AG04449 (cell line): ENCODE results near the gene NAP1L4.

Experiments used
- CTCF ChIA-PET: fragments of 350-600 bp; formaldehyde crosslinking; extraction: SDS; loops from one replicate; lab custom pipeline; 2021; ENCODE audit warnings: antibody characterized with exemption; lab: Yijun Ruan, JAX
- POLR2A ChIA-PET: fragments of 400-600, 350-600 bp; formaldehyde crosslinking; extraction: SDS; loops from one replicate; lab custom pipeline; 2020; ENCODE audit warnings: antibody characterized with exemption, inconsistent platforms; lab: Yijun Ruan, JAX
- DNase-seq: peaks from one replicate; pipeline ENCODE4 v3.0.0-alpha.2; 2010; ENCODE audit warnings: low read depth, low spot score
- H3K4me3 ChIP-seq: 2 replicates; pipeline ENCODE4 v1.5.1; 2011; ENCODE audit warnings: low read depth, mild to moderate bottlenecking, control low read depth, low read length
- TF ChIP-seq, protein P1 (sequence below): IDR thresholded peaks from one replicate; pipeline ENCODE4 v1.5.1; 2011; ENCODE audit warnings: mild to moderate bottlenecking, moderate library complexity, low read length, control low read depth, inconsistent platforms; ENCODE audit not compliant: insufficient read depth; ENCODE audit errors: missing control alignments

Gene NAP1L4

DNA sequence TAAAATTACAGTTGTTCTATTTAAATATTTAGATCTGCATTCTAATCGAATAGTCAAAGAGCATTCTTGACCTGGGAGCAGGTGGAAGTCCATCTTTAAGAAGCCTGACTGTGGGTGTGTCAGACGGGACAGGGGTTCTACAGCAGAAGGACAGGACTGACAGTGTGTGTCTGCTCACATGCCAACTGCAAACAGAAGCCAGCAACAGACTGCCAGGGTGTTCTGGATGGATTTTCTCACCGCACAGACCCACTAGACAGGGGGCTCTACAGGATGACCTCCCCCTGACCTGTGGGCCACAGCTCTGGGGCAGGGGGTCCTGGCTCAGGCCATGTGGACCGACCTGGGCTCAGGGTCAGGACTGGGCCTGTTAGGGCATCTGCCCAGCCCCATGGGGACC, 22.8 kb upstream of the NAP1L4 start:
- ChIA-PET POLR2A (no interaction called here), CTCF (interaction anchor here (1.0 to 3.9 kb wide), 4 partner anchors 8 to 483 kb away, joined by 3 to 26 read pairs (median 6); no protein-coding TSS in a partner anchor)
- H3K4me3 ChIP-seq: no peak overlapping the region
- DNase-seq: no peak
- TF ChIP-seq, protein P1, sequence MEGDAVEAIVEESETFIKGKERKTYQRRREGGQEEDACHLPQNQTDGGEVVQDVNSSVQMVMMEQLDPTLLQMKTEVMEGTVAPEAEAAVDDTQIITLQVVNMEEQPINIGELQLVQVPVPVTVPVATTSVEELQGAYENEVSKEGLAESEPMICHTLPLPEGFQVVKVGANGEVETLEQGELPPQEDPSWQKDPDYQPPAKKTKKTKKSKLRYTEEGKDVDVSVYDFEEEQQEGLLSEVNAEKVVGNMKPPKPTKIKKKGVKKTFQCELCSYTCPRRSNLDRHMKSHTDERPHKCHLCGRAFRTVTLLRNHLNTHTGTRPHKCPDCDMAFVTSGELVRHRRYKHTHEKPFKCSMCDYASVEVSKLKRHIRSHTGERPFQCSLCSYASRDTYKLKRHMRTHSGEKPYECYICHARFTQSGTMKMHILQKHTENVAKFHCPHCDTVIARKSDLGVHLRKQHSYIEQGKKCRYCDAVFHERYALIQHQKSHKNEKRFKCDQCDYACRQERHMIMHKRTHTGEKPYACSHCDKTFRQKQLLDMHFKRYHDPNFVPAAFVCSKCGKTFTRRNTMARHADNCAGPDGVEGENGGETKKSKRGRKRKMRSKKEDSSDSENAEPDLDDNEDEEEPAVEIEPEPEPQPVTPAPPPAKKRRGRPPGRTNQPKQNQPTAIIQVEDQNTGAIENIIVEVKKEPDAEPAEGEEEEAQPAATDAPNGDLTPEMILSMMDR: no peak

DNA sequence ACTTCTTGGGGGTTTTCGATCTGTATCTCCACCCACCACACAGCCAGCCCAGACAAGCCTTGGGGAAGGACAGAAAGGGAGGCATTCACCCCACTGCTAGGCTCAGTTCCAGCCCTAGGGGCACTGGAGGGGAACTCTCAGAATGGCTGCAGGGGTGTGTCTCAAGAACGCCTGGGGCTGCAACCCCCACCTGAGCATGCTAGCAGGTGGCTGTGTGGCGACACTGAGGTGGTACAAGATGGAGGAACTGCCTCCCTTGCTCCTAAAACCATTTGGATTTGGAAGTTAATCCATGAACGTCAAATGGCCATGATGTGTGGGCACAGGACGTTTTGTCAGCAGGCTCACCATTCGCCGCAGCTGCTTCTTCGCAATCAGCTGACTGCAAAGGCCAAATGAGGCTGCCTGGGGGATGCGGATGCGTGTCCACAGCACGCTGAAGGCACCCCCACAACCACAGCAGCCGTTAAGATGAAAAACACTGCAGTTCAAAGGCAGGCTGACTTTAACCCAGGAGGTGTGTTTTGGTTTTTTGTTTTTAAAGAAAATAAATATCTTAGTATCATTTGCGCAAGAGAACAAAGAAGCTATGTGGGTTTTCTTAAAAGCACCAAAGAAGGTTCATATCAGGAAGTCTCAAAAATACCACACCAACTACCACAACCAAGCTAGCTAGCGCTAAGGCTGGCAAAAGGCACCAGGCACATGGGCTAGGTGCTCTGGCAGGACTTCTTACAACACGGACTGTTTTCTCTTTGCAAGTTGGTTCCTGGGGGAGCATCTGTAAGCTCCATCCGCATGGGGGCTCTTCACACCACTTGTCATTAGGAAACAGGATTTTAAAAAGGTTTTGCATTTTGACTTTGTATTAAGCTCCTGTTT, 22.2 kb upstream of the NAP1L4 start:
- TF ChIP-seq, protein P1: no peak
- CTCF ChIA-PET: interaction anchor here (1.0 to 3.9 kb wide), 6 partner anchors 8 to 482 kb away, joined by 3 to 26 read pairs (median 5); partner anchors contain the start of gene PHLDA2
- DNase-seq: no peak
- POLR2A ChIA-PET: interaction anchor here (1.4 kb wide), 1 partner anchor 14 kb away, joined by 4 read pairs; no protein-coding TSS in a partner anchor
- H3K4me3 ChIP-seq: no peak overlapping the region

DNA sequence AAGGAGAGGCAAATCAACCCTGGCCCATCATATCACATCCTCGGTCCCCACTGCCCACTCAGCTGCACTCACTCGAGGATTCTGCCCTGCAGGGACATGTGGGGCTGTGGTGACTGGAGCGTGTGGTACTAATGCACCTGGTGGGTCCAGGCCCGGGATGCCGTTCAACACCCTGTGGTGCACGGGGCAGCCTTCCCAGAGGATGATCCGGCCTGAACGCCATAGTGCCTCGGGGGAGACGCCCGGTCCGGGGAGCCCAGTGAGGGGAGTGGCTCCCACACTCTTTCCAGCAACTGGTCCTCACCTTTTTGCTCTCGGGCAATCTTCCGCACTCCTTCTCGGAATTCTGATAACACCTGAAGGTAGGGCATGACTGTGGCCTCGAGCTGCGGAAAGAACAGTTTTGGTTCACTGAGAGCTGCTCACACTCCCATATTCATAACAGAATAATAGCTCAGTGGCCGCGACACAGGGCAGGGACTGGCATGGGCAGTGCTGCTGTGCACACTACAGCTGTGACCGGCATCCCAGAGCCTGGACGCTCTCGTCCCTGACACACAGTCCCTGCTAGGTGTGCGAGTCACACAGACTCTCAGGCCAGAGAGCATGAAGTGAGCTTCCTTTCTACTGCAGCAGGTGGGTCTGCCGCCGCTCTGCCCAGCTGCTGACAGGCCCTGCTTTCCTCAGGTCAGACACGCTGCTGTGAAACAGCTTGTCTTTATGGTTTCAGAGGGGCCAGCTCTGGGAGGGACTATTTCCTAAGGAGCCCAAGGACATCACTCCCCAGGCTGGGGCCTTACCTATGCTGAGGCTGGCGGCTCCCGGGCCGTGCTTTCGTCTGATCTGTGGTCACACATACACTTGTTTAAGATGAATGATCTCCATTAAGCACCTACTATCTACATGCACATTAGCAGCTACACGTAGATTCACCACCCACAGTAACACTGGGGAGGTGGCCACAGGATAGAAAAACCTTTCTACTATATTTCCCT, 20.1 kb upstream of the NAP1L4 start:
- TF ChIP-seq, protein P1: no peak
- POLR2A ChIA-PET: interaction anchor here (0.6 to 1.1 kb wide), 2 partner anchors 8 kb away, joined by 3 read pairs; no protein-coding TSS in a partner anchor
- CTCF ChIA-PET: interaction anchor here (0.9 to 1.8 kb wide), 5 partner anchors 9 to 79 kb away, joined by 3 to 6 read pairs (median 3); partner anchors contain the start of gene NAP1L4
- no peak overlapping the region for H3K4me3 ChIP-seq
- DNase-seq: no peak

DNA sequence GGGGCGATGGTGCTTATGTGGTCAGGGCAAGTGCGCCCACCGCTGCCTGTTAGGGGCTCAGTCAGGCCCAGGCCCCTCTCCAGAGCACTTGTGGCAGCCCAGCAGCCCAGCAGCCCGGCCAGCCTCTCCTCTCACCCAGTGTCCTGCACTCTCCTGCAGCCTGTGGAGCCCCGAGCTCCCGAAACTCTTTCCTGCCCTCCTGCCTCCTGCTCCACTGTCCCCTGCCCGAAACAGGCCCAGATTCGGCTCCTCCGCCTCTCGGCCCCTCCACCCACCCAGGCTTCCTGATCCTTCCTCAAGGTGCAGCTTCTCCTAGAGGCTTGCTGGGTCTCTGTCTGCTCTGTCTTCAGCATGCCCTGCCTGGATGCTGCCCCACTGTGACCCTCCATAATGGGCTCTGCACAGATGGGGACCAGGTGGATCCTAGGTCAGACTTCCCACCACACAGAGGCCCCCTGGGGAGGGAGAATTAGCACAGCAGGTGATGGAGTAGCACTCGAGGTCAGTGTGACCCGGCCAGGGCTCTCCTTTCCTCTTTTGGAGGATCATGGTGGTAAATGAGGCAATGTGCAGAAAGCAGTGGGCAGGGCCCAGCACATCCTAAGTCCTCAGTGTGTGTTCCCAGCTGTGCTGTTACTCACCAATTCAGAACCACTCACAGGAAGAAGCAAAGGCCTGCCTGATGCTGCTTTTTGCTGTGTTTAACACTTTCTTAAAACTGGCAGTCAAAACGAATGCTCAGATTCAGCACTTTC, 18.6 kb upstream of the NAP1L4 start:
- CTCF ChIA-PET: no interaction called here
- TF ChIP-seq, protein P1: no peak
- POLR2A ChIA-PET: no interaction called here

DNA sequence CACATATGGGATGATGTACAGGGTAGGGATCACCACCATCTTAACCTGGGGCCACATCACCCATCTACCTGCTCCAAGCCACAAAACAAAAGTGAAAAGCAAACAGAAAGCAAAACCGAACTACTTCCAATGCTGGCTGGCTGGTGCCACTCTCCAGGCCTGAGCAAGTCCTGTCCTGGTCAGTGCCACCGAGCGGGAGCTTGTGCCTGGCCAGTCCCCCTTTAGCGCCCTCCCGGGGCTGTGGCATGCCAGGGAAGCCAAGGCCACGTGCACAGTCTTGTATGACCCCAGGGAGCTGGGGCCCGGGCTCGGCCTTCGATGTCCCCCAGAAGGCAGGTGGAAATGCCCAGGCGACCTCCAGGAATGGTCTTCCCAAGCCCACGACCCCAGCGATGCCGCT, 17.9 kb upstream of the NAP1L4 start:
- TF ChIP-seq, protein P1: no peak
- ChIA-PET POLR2A (no interaction called here), CTCF (no interaction called here)
- H3K4me3 ChIP-seq: no peak overlapping the region
- no peak for DNase-seq

More for the DNA sequence above, 18.6 kb upstream of the NAP1L4 start:
- no peak for DNase-seq
- no peak overlapping the region for H3K4me3 ChIP-seq
